HCT116 (cell line): Measurements from ENCODE around the gene C3orf22. TPM values are rescaled to one million over a fixed set of nuclear protein-coding genes. Genes with fewer than 3 reads are reported as not detected.
A peak's percentile ranks its signal among the peaks of the same experiment; 100 is the strongest.

Source experiments
- ATAC-seq: fragments of 200-7000 bp; cut with Tn5 transposase; 2 replicates; pipeline ENCODE4 v1.9.1; 2020; ENCODE audit warnings: mild to moderate bottlenecking, moderate library complexity
- BruUV-seq: library from RNA; stranded (reverse); fragments of 400-500 nt; replicated peaks from 2 replicates; lab custom pipeline; 2021; lab: Mats Ljungman, UMichigan
- CTCF ChIA-PET: fragments of 300-600 bp; sonication (Branson Sonifier 250); formaldehyde crosslinking; loops from one replicate; lab custom pipeline; 2021; ENCODE audit warnings: antibody characterized with exemption; lab: Charles Lee
- POLR2A ChIA-PET: fragments of 300-600, 350-600 bp; sonication (Branson Sonifier 250); formaldehyde crosslinking; loops from one replicate; lab custom pipeline; 2021; ENCODE audit warnings: antibody characterized with exemption; lab: Charles Lee
- RAD21 ChIA-PET, 2 experiments: fragments of 300-600 bp; sonication (Branson Sonifier 250); formaldehyde crosslinking; loops; one replicate each; lab custom pipeline; 2023; ENCODE audit warnings: low total read pairs in 2 of 2; ENCODE audit not compliant: uncharacterized antibody in 2 of 2, unreplicated experiment in 2 of 2, low non-redundant PET in 1 of 2; lab: Charles Lee
- DNase-seq: peaks from one replicate; pipeline ENCODE4 v3.0.0-alpha.2; 2010; ENCODE audit warnings: low read depth, low spot score
- H2AFZ ChIP-seq: fragments of 200-600 bp; shearing (Covaris generic), sonication (generic); 2 replicates; pipeline ENCODE4 v1.6.1; 2017; ENCODE audit warnings: low read depth, mixed run types, mixed read lengths, antibody characterized with exemption, low read length; ENCODE audit not compliant: poor library complexity, severe bottlenecking
- H3K27ac ChIP-seq: 2 replicates; pipeline ENCODE4 v1.5.1; 2012; ENCODE audit warnings: low read depth, low read length
- H3K27me3 ChIP-seq: fragments of 200-600 bp; sonication (generic); 2 replicates; pipeline ENCODE4 v1.6.1; 2016; ENCODE audit warnings: mixed run types, low read length, mixed read lengths; ENCODE audit not compliant: insufficient read depth
- H3K36me3 ChIP-seq, 2 experiments: fragments of 200-500 bp in 1 of 2; fragments of 200-600 bp in 1 of 2; sonication (Bioruptor generic) in 1 of 2; sonication (generic) in 1 of 2; 2 replicates each; pipeline versions ENCODE4 v1.5.1 to v1.6.1; 2014 to 2016; ENCODE audit warnings: low read length in 2 of 2, inconsistent platforms in 1 of 2, mixed read lengths in 1 of 2, mixed run types in 1 of 2; ENCODE audit not compliant: insufficient read depth in 2 of 2, control insufficient read depth in 1 of 2
- H3K4me1 ChIP-seq, 2 experiments: fragments of 200-600 bp in 1 of 2; sonication (generic) in 1 of 2; 2 replicates each; pipeline versions ENCODE4 v1.5.1 to v1.6.1; 2012 to 2017; ENCODE audit warnings: low read length in 2 of 2, inconsistent platforms in 1 of 2, mild to moderate bottlenecking in 1 of 2, mixed read lengths in 1 of 2, mixed run types in 1 of 2, moderate library complexity in 1 of 2; ENCODE audit not compliant: insufficient read depth in 2 of 2, control insufficient read depth in 1 of 2
- H3K4me2 ChIP-seq: fragments of 200-600 bp; sonication (generic); 2 replicates; pipeline ENCODE4 v1.6.1; 2017; ENCODE audit warnings: mixed run types, low read length, mixed read lengths
- H3K4me3 ChIP-seq, 2 experiments: fragments of 200-600 bp in 1 of 2; sonication (generic) in 1 of 2; replicated peaks in 1 of 2; 2 replicates each; pipeline ENCODE4 v1.5.1; 2011 to 2016; ENCODE audit warnings: low read length in 2 of 2, control low read depth in 1 of 2, low read depth in 1 of 2, mild to moderate bottlenecking in 1 of 2, mixed read lengths in 1 of 2, mixed run types in 1 of 2
- H3K79me2 ChIP-seq: fragments of 200-600 bp; sonication (generic); 2 replicates; pipeline ENCODE4 v1.6.1; 2017; ENCODE audit warnings: mild to moderate bottlenecking, mixed run types, low read length, moderate library complexity, mixed read lengths; ENCODE audit not compliant: insufficient read depth
- H3K9ac ChIP-seq: fragments of 200-600 bp; sonication (generic); 2 replicates; pipeline ENCODE4 v1.6.1; 2016; ENCODE audit warnings: low read length, mixed read lengths
- H3K9me2 ChIP-seq: fragments of 200-600 bp; sonication (generic), shearing (Covaris generic); 2 replicates; pipeline ENCODE4 v1.6.1; 2017; ENCODE audit warnings: mixed run types, mild to moderate bottlenecking, moderate library complexity; ENCODE audit not compliant: insufficient read depth
- H3K9me3 ChIP-seq, 2 experiments: fragments of 200-500 bp in 1 of 2; fragments of 200-600 bp in 1 of 2; sonication (Bioruptor generic) in 1 of 2; sonication (generic) in 1 of 2; 2 replicates each; pipeline ENCODE4 v1.6.1; 2014 to 2017; ENCODE audit warnings: low read length in 2 of 2, mixed read lengths in 2 of 2, inconsistent platforms in 1 of 2, low read depth in 1 of 2, mild to moderate bottlenecking in 1 of 2, mixed run types in 1 of 2, moderate library complexity in 1 of 2; ENCODE audit not compliant: control insufficient read depth in 1 of 2, insufficient read depth in 1 of 2
- H4K20me1 ChIP-seq: fragments of 200-600 bp; sonication (generic), shearing (Covaris generic); 2 replicates; pipeline ENCODE4 v1.6.1; 2017; ENCODE audit warnings: mixed run types, mild to moderate bottlenecking, moderate library complexity; ENCODE audit not compliant: insufficient read depth
- ATF3 ChIP-seq: IDR thresholded peaks from 2 replicates; pipeline ENCODE4 v1.6.1; 2012
- CBX3 ChIP-seq: IDR thresholded peaks from 2 replicates; pipeline ENCODE4 v1.6.1; 2012; ENCODE audit warnings: low read depth
- CEBPB ChIP-seq: IDR thresholded peaks from 2 replicates; pipeline ENCODE4 v1.6.1; 2012; ENCODE audit warnings: low read depth
- EGR1 ChIP-seq: IDR thresholded peaks from 2 replicates; pipeline ENCODE4 v1.6.1; 2012; ENCODE audit warnings: low read depth
- ELF1 ChIP-seq: IDR thresholded peaks from 2 replicates; pipeline ENCODE4 v1.6.1; 2012; ENCODE audit warnings: low read depth, borderline replicate concordance
- EZH2 ChIP-seq: fragments of 200-600 bp; sonication (generic); IDR thresholded peaks from 2 replicates; pipeline ENCODE4 v1.6.1; 2017; ENCODE audit warnings: antibody characterized with exemption, mixed run types
- FOSL1 ChIP-seq: IDR thresholded peaks from 2 replicates; pipeline ENCODE4 v1.6.1; 2012; ENCODE audit warnings: low read depth
- JUND ChIP-seq: IDR thresholded peaks from 2 replicates; pipeline ENCODE4 v1.6.1; 2012
- MAX ChIP-seq: IDR thresholded peaks from 2 replicates; pipeline ENCODE4 v1.6.1; 2012
- POLR2AphosphoS5 ChIP-seq: IDR thresholded peaks from 2 replicates; pipeline ENCODE4 v1.6.1; 2011; ENCODE audit warnings: mild to moderate bottlenecking, low read depth, low read length, moderate library complexity
- SIN3A ChIP-seq: IDR thresholded peaks from 2 replicates; pipeline ENCODE4 v1.6.1; 2012; ENCODE audit warnings: low read depth
- SP1 ChIP-seq: IDR thresholded peaks from 2 replicates; pipeline ENCODE4 v1.6.1; 2012; ENCODE audit warnings: low read depth
- TCF7L2 ChIP-seq: IDR thresholded peaks from 2 replicates; pipeline ENCODE4 v1.7.0; 2011; ENCODE audit warnings: borderline replicate concordance, inconsistent platforms; ENCODE audit not compliant: insufficient read depth, insufficient read length; ENCODE audit errors: extremely low read depth
- ZFX ChIP-seq: fragments of 450-650 bp; IDR thresholded peaks from 2 replicates; pipeline ENCODE4 v1.6.1; 2017
- ZNF274 ChIP-seq: fragments of 200-500 bp; sonication (Bioruptor generic); IDR thresholded peaks from 2 replicates; pipeline ENCODE4 v1.6.1; 2014; ENCODE audit warnings: mild to moderate bottlenecking, low read depth, low read length, inconsistent platforms
- intact Hi-C: fragments of 100-400 bp; cut with micrococcal nuclease; formaldehyde crosslinking; loops from 2 replicates; pipeline ENCODE4 v1.10.0; 2022
- total RNA-seq: library from RNA; stranded (reverse); gene quantifications from one replicate; pipeline ENCODE4 v1.2.1, GENCODE V29; 2021; ENCODE audit not compliant: unreplicated experiment

Gene C3orf22
- total RNA-seq, 1 experiment from 2014 or later = not detected

DNA sequence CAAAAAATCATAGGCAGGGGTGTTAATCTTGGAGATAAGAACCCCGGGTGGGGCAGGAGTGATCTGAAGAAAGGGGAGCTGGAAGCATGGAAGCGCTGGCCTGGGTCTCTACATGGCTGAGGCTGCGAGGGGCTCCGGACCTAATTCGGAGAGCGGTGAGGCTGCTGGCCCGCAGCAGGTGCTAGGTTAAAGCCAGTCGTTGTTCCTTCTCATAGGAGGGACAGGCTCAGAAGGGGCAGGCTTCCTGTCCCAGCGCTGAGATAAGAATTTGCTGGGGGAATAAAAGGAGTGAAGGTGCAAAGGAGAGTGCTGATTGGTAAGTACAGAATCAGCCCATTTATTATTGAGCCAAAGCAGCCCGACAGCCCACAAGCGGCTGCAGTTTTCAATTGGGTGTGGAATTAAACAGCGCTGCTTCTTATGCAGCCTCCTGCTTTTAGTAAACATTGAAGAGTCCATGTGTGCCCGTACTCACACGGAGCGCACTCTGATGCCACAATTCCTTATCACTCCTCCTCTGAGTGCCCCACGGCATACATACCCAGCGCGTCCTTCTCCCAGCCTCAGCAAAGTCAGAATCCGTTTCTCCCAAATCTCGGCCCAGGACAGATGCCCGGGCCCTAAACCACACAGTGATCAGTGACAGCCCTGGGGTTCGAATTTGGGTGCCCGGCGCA is 17.6 kb downstream of the C3orf22 start:
- intact Hi-C loops = no loop called here
- Histone ChIP-seq H3K4me2 (peak overlapping the region; percentile 53), H3K9ac (no peak overlapping the region), H3K4me1 (peaks cover 15 to 18% of the 10 kb centered on the region in 2 experiments; a peak in 3 of 4 replicates), H3K9me2 (no peaks in the 10 kb centered on the region), H3K9me3 (no peaks in the 10 kb centered on the region), H3K4me3 (no peak overlapping the region), H4K20me1 (no peaks in the 10 kb centered on the region), H3K27me3 (0 out of 2 replicates have a peak, but pooled peaks cover 3% of the 10 kb centered on the region), H3K36me3 (no peaks in the 10 kb centered on the region), H2AFZ (no peak overlapping the region), H3K27ac (no peak overlapping the region), H3K79me2 (no peaks in the 10 kb centered on the region)
- ChIA-PET POLR2A (no interaction called here), CTCF (no interaction called here), RAD21 (no interaction called here)
- TF ChIP-seq SIN3A (no peak), CBX3 (no peak), ELF1 (no peak), FOSL1 (no peak), TCF7L2 (no peak), ZNF274 (no peak), SP1 (no peak)
- no TSS peak for BruUV-seq
- ATAC-seq (no peak), DNase-seq (no peak)

DNA sequence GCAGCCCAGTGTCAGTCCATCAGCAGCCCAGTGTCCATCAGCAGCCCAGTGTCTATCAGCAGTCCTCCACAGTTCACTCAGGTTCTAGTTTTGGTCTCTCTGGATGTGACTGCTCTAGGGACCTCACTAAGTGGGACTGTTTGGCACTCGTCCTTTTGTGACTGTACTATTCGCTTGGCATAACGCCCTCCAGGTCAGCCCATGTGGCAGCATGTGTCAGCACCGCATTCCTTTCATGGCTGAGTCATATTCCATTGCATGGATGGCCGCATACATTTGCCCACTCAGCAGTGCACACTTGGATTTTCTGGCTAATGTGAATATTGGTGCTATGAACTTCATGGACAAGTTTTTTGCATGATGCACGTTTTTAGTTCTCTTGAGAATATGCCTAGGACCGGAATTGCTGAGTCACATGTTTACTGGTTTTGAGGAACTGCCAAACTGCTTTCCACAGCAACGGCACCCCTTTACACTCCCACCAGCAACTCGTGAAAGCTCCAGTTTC is 18.3 kb downstream of the C3orf22 start:
- H3K36me3 ChIP-seq = no peaks in the 10 kb centered on the region
- no peak overlapping the region for H3K9ac ChIP-seq
- ATAC-seq (peak; percentile 84), DNase-seq (peak; percentile 76)
- H3K27me3 ChIP-seq = 0 out of 2 replicates have a peak, but pooled peaks cover 10% of the 10 kb centered on the region
- H3K4me1 ChIP-seq = peaks cover 15 to 18% of the 10 kb centered on the region in 2 experiments; a peak in 3 of 4 replicates
- H2AFZ ChIP-seq = no peak overlapping the region
- ChIA-PET POLR2A (no interaction called here), CTCF (no interaction called here), RAD21 (no interaction called here)
- H3K27ac ChIP-seq = no peak overlapping the region
- H3K9me3 ChIP-seq = no peaks in the 10 kb centered on the region
- no peaks in the 10 kb centered on the region for H4K20me1 ChIP-seq
- no peak overlapping the region for H3K4me3 ChIP-seq
- H3K4me2 ChIP-seq = peak overlapping the region; percentile 53
- TF ChIP-seq CBX3 (peak; percentile 84; the same call in 1 of the 2 replicates), ZFX (no peak), SIN3A (peak; percentile 44; the same call in 1 of the 2 replicates), EZH2 (no peak), JUND (peak; percentile 84), CEBPB (0 out of 2 replicates have a peak, but pooled peaks have one; percentile 36), POLR2AphosphoS5 (peak; percentile 52; the same call in 1 of the 2 replicates), ELF1 (no peak), TCF7L2 (peak; percentile 84), EGR1 (no peak), MAX (peak; percentile 74), FOSL1 (peak; percentile 86), ATF3 (no peak), SP1 (peak; percentile 60)
- H3K9me2 ChIP-seq = no peaks in the 10 kb centered on the region
- H3K79me2 ChIP-seq = no peaks in the 10 kb centered on the region
- intact Hi-C loops = no loop called here
- BruUV-seq = no TSS peak
